Breast epithelium (tissue), 4 donors: ENCODE measurements around the gene CABLES1. TPM values are rescaled to one million over a fixed set of nuclear protein-coding genes. Genes with fewer than 3 reads are reported as not detected.

Experiments
- DNase-seq, 2 donors: peaks; one replicate each; pipeline ENCODE4 v3.0.0-alpha.2; 2019; ENCODE audit warnings: low spot score in 2 of 2
- H3K27ac ChIP-seq, 2 donors: fragments of 200-600 bp; sonication (generic) in 1 of 2; one replicate each; pipeline ENCODE4 v1.5.1; 2016 to 2019; ENCODE audit warnings: mild to moderate bottlenecking in 1 of 2
- H3K27me3 ChIP-seq, 2 donors: fragments of 200-600 bp; sonication (generic) in 1 of 2; one replicate each; pipeline versions ENCODE4 v1.5.1 to v1.6.0; 2017 to 2019; ENCODE audit warnings: control low read depth in 1 of 2, mild to moderate bottlenecking in 1 of 2
- H3K36me3 ChIP-seq: fragments of 200-600 bp; one replicate; pipeline ENCODE4 v1.5.1; 2019
- H3K4me1 ChIP-seq, 2 donors: fragments of 200-600 bp; sonication (generic); one replicate each; pipeline ENCODE4 v1.5.1; 2016 to 2019; ENCODE audit warnings: control low read depth in 1 of 2
- H3K4me3 ChIP-seq, 3 donors: fragments of 200-600 bp; sonication (generic); 1 replicate in 2 of 3; 2 replicates in 1 of 3; pipeline ENCODE4 v1.5.1; 2016 to 2019; ENCODE audit warnings: mild to moderate bottlenecking in 3 of 3, moderate library complexity in 2 of 3
- H3K9me3 ChIP-seq, 2 donors: fragments of 200-600 bp; sonication (generic) in 1 of 2; one replicate each; pipeline ENCODE4 v1.5.1; 2016 to 2019; ENCODE audit warnings: control low read depth in 1 of 2
- CTCF ChIP-seq, 3 donors: fragments of 450-650 bp; IDR thresholded peaks; one replicate each; pipeline ENCODE4 v1.5.1; 2016 to 2017; ENCODE audit warnings: antibody characterized with exemption in 3 of 3, mild to moderate bottlenecking in 3 of 3, moderate library complexity in 3 of 3
- POLR2A ChIP-seq: fragments of 450-650 bp; IDR thresholded peaks from one replicate; pipeline ENCODE4 v1.6.1; 2016; ENCODE audit warnings: antibody characterized with exemption, mild to moderate bottlenecking, moderate library complexity
- POLR2AphosphoS5 ChIP-seq, 3 donors: sonication (generic); formaldehyde crosslinking; IDR thresholded peaks; one replicate each; pipeline ENCODE4 v1.6.1; 2017; ENCODE audit warnings: antibody characterized with exemption in 3 of 3
- intact Hi-C: fragments of 100-400 bp; cut with DNase I; formaldehyde crosslinking; loops from one replicate; pipeline ENCODE4 v1.15.1; 2023; ENCODE audit warnings: low total_unique reads
- total RNA-seq, 3 donors: library from RNA; depleted of rRNA; stranded (reverse); fragments of >200 nt; gene quantifications; one replicate each; pipeline ENCODE4 v1.1.0, GENCODE V29; 2016

Gene CABLES1
- total RNA-seq, 3 donors from 2014 or later = 18.1 to 28.7 (median 22.3) TPM

- intact Hi-C loops = no loop called here
- Histone ChIP-seq H3K4me3 (no peak overlapping the region), H3K9me3 (no peaks in the 10 kb centered on the region), H3K27me3 (no peaks in the 10 kb centered on the region), H3K4me1 (no peaks in the 10 kb centered on the region), H3K36me3 (no peaks in the 10 kb centered on the region), H3K27ac (no peak overlapping the region)
- TF ChIP-seq CTCF (IDR thresholded peaks at IDR 0.05) (no peak), POLR2AphosphoS5 (IDR thresholded peaks at IDR 0.05) (peak in 1 of 3 donors; percentile 36), POLR2A (no peak)
- no peak for DNase-seq
Measured at GRCh38 chr18:23250893-23251656, 115.8 kb downstream of the CABLES1 start.

- no peak for DNase-seq
- intact Hi-C loops = no loop called here
Measured at GRCh38 chr18:23253630-23254029, 118.3 kb downstream of the CABLES1 start.

GRCh38 chr18:23257137-23257536 is 121.9 kb downstream of the CABLES1 start:
- no peaks in the 10 kb centered on the region for H3K27me3 ChIP-seq
- no peak for TF ChIP-seq CTCF (IDR thresholded peaks at IDR 0.05)
- no peak for TF ChIP-seq POLR2A
- no peak for TF ChIP-seq POLR2AphosphoS5 (IDR thresholded peaks at IDR 0.05)
- intact Hi-C loops = no loop called here
- peaks cover 14 to 22% of the 10 kb centered on the region in 2 donors for H3K4me1 ChIP-seq
- no peaks in the 10 kb centered on the region for H3K9me3 ChIP-seq
- H3K36me3 ChIP-seq = no peaks in the 10 kb centered on the region
- no peak overlapping the region for H3K4me3 ChIP-seq
- no peak for DNase-seq
- peak overlapping the region in 1 of 2 donors; percentile 66 for H3K27ac ChIP-seq

More at GRCh38 chr18:23253630-23254029, 118.3 kb downstream of the CABLES1 start:
- H3K27ac ChIP-seq = peak overlapping the region in 1 of 2 donors; percentile 19
- no peaks in the 10 kb centered on the region for H3K36me3 ChIP-seq
- no peaks in the 10 kb centered on the region for H3K27me3 ChIP-seq
- H3K4me3 ChIP-seq = no peak overlapping the region
- H3K4me1 ChIP-seq = no peaks in the 10 kb centered on the region
- TF ChIP-seq POLR2AphosphoS5 (IDR thresholded peaks at IDR 0.05) (no peak), POLR2A (no peak), CTCF (IDR thresholded peaks at IDR 0.05) (no peak)
- H3K9me3 ChIP-seq = no peaks in the 10 kb centered on the region

- Histone ChIP-seq H3K4me3 (no peak overlapping the region), H3K27ac (peak overlapping the region; percentile 66 to 95), H3K9me3 (no peaks in the 10 kb centered on the region), H3K4me1 (peaks cover 14 to 22% of the 10 kb centered on the region in 2 donors), H3K27me3 (no peaks in the 10 kb centered on the region), H3K36me3 (no peaks in the 10 kb centered on the region)
- no peak for DNase-seq
- intact Hi-C loops = no loop called here
- no peak for TF ChIP-seq POLR2A
- no peak for TF ChIP-seq CTCF (IDR thresholded peaks at IDR 0.05)
- no peak for TF ChIP-seq POLR2AphosphoS5 (IDR thresholded peaks at IDR 0.05)
Measured at GRCh38 chr18:23257686-23258565, 122.6 kb downstream of the CABLES1 start.
